ENCODE measurements around the gene CWC27.

- TF ChIP-seq CTCF (IDR thresholded peaks at IDR 0.05) (no peak), POLR2A (IDR thresholded peaks at IDR 0.05) (no peak), POLR2AphosphoS5 (IDR thresholded peaks at IDR 0.05; ENCODE audit: insufficient read depth in 1 of 2, low read depth in 1 of 2) (no peak)
Observed at GRCh38 chr5:64794053-64794770, 25.5 kb downstream of the CWC27 start.

Measured in vagina (tissue), 2 donors.